HL-60 (cell line): ENCODE data around the gene LNPEP.
"Not testable (repeated sequence)": the region's sequence is repeated elsewhere in the genome, so short reads cannot be mapped to it uniquely, and the experiment has no call there.

Experiments used
- DNase-seq, 2 experiments: peaks; one replicate each; pipeline ENCODE4 v3.0.0-alpha.2; 2010 to 2020; ENCODE audit warnings: low read depth in 1 of 2, low spot score in 1 of 2
- H3K27ac ChIP-seq: fragments of 250-450 bp; sonication (Bioruptor Pico); replicated peaks from 2 replicates; pipeline ENCODE4 v1.5.1; 2020; ENCODE audit warnings: mild to moderate bottlenecking, moderate library complexity
- H3K27me3 ChIP-seq: fragments of 250-450 bp; sonication (Bioruptor Pico); 2 replicates; pipeline ENCODE4 v1.5.1; 2021; ENCODE audit warnings: mild to moderate bottlenecking, moderate library complexity; ENCODE audit not compliant: insufficient read depth, poor library complexity, severe bottlenecking
- H3K4me3 ChIP-seq: replicated peaks from 2 replicates; pipeline ENCODE4 v1.5.1; 2011; ENCODE audit warnings: mild to moderate bottlenecking, control low read depth, low read length; ENCODE audit not compliant: insufficient read depth
- GABPA ChIP-seq: IDR thresholded peaks from 2 replicates; pipeline ENCODE4 v1.6.1; 2012; ENCODE audit warnings: low read depth
- POLR2AphosphoS5 ChIP-seq: IDR thresholded peaks from 2 replicates; pipeline ENCODE4 v1.6.1; 2012; ENCODE audit warnings: low read depth
- SPI1 ChIP-seq: IDR thresholded peaks from 2 replicates; pipeline ENCODE4 v1.6.1; 2012; ENCODE audit warnings: low read depth, mild to moderate bottlenecking, borderline replicate concordance
- TF ChIP-seq, protein P1 (sequence below): IDR thresholded peaks from 2 replicates; pipeline ENCODE4 v1.6.1; 2012; ENCODE audit warnings: low read depth; ENCODE audit not compliant: insufficient replicate concordance
- TF ChIP-seq, protein P2 (sequence below): IDR thresholded peaks from one replicate; pipeline ENCODE4 v1.5.1; 2011; ENCODE audit warnings: low read length, control low read depth, inconsistent platforms; ENCODE audit not compliant: insufficient read depth

LNPEP gene

DNA sequence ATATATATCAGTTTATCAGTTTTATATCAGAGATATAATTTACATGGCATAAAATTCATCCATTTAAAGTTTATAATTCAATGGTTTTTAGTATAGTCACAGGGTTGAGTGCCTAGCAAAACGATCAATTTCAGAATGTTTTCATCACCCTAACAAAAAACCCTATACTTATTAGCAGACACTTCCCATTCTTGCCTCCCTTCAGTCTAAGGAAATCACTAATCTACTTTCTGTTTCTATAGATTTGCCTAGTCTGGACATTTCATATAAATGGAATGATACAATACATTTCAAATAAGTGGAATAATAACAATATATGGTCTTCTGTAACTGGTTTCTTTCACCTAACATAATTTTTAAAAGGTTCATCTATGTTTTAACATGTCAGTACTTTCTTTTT is 9.6 kb upstream of the LNPEP start:
- no peak overlapping the region for H3K27ac ChIP-seq
- TF ChIP-seq, protein P1, sequence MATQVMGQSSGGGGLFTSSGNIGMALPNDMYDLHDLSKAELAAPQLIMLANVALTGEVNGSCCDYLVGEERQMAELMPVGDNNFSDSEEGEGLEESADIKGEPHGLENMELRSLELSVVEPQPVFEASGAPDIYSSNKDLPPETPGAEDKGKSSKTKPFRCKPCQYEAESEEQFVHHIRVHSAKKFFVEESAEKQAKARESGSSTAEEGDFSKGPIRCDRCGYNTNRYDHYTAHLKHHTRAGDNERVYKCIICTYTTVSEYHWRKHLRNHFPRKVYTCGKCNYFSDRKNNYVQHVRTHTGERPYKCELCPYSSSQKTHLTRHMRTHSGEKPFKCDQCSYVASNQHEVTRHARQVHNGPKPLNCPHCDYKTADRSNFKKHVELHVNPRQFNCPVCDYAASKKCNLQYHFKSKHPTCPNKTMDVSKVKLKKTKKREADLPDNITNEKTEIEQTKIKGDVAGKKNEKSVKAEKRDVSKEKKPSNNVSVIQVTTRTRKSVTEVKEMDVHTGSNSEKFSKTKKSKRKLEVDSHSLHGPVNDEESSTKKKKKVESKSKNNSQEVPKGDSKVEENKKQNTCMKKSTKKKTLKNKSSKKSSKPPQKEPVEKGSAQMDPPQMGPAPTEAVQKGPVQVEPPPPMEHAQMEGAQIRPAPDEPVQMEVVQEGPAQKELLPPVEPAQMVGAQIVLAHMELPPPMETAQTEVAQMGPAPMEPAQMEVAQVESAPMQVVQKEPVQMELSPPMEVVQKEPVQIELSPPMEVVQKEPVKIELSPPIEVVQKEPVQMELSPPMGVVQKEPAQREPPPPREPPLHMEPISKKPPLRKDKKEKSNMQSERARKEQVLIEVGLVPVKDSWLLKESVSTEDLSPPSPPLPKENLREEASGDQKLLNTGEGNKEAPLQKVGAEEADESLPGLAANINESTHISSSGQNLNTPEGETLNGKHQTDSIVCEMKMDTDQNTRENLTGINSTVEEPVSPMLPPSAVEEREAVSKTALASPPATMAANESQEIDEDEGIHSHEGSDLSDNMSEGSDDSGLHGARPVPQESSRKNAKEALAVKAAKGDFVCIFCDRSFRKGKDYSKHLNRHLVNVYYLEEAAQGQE = no peak
- TF ChIP-seq SPI1 (no peak), GABPA (no peak), POLR2AphosphoS5 (no peak)
- TF ChIP-seq, protein P2, sequence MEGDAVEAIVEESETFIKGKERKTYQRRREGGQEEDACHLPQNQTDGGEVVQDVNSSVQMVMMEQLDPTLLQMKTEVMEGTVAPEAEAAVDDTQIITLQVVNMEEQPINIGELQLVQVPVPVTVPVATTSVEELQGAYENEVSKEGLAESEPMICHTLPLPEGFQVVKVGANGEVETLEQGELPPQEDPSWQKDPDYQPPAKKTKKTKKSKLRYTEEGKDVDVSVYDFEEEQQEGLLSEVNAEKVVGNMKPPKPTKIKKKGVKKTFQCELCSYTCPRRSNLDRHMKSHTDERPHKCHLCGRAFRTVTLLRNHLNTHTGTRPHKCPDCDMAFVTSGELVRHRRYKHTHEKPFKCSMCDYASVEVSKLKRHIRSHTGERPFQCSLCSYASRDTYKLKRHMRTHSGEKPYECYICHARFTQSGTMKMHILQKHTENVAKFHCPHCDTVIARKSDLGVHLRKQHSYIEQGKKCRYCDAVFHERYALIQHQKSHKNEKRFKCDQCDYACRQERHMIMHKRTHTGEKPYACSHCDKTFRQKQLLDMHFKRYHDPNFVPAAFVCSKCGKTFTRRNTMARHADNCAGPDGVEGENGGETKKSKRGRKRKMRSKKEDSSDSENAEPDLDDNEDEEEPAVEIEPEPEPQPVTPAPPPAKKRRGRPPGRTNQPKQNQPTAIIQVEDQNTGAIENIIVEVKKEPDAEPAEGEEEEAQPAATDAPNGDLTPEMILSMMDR = no peak
- no peak for DNase-seq
- H3K4me3 ChIP-seq = no peak overlapping the region
- no peaks in the 10 kb centered on the region for H3K27me3 ChIP-seq

DNA sequence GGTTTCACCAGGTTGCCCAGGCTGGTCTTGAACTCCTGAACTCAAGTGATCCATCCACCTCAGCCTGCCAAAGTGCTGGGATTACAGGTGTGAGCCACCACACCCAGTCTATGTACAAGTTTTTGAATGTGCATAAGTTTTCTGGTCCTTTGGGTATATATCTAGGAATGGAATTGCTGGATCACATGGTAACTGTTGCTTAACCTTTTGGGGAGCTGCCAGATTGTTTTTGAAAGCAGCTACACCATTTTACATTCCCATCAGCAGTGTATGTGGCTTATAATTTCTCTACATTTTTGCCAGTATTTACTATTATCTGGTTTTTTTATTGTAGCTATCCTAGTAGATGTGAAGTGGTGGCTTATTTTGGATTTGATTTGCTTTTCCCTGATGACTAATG is 8.9 kb upstream of the LNPEP start:
- no peak overlapping the region for H3K4me3 ChIP-seq
- no peak overlapping the region for H3K27ac ChIP-seq
- H3K27me3 ChIP-seq = no peaks in the 10 kb centered on the region
- TF ChIP-seq SPI1 = no peak
- TF ChIP-seq POLR2AphosphoS5 = no peak
- no peak for DNase-seq

DNA sequence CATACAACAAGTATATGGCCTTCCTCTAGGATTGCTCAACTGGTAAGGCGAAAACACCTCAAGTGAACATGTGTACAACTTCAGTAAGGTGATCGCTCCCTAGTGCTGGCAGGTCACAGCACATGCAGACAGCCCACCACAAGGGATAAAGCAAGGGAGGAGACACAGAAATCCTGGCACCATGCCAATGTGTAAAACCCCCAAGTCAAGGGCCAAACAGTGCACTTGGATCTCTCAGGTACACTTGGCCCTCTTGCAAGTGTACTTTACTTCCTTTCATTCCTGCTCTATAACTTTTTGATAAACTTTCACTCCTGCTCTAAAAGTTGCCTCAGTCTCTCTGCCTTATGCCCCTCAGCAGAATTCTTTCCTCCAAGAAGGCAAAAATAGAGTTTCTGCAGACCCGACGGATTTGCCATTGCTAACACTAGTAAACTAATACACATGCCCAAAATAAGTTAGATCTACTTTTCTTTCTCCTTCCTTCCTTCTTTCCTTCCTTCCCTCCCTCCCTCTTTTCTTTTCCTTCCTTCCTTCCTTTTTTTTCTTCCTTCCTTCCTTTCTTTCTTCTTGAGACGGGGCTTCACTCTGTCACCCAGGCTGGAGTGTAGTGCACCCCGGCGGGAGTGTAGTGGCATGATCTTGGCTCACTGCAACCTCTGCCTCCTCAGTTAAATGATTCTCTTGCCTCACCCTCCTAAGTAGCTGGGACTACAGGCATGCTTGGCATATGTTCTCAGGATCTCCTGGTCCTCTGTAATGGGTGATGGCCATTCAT is 6.8 kb upstream of the LNPEP start:
- TF ChIP-seq POLR2AphosphoS5 = no peak
- DNase-seq = no peak
- no peak overlapping the region for H3K27ac ChIP-seq
- H3K27me3 ChIP-seq = no peaks in the 10 kb centered on the region
- H3K4me3 ChIP-seq = no peak overlapping the region

DNA sequence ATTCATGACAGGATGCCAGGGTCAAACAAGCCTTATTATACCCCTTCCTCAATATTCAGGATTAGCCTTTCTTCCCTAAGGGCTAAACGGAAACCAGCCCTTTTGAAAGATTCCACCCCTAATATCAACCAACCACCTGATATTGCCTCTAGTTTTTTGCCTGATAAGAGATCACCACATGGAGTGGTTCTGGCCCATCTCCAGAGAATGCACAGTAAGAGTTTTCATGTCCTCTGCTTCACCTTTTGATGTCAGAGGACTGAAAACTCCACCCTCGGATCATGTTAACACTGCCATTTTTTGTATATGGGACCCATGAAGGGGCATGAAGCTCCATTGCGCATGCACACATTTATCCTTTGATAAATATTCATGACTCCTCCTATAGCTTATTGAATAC is 5.8 kb upstream of the LNPEP start:
- Histone ChIP-seq H3K27me3 (no peaks in the 10 kb centered on the region), H3K27ac (no peak overlapping the region), H3K4me3 (no peak overlapping the region)
- no peak for TF ChIP-seq POLR2AphosphoS5
- TF ChIP-seq, protein P2 = no peak
- TF ChIP-seq SPI1 = no peak
- TF ChIP-seq, protein P1 = no peak
- TF ChIP-seq GABPA = no peak
- DNase-seq = no peak

DNA sequence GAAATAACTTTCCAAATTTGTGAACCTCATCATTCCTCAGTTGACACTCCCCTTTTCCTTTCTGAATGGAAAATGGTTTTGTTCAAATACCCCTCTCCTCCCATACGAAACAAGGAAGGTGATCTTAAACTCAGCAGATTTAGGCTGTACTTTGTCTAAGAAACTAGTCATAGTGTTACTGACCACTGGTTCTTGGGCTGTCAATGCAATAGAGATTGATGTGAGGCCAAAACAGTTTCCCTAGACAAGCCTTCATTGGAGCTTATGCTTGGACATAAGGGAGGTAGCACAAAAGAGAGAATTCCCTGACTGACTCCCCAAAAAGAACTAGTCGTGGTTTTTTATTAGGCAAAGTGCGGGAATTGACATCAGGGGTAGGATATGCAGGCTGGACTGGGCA is 5.3 kb upstream of the LNPEP start:
- TF ChIP-seq SPI1 (no peak), GABPA (no peak), POLR2AphosphoS5 (no peak)
- TF ChIP-seq, protein P2 = no peak
- TF ChIP-seq, protein P1 = no peak
- no peak for DNase-seq
- Histone ChIP-seq H3K27ac (no peak overlapping the region), H3K27me3 (no peaks in the 10 kb centered on the region), H3K4me3 (no peak overlapping the region)

DNA sequence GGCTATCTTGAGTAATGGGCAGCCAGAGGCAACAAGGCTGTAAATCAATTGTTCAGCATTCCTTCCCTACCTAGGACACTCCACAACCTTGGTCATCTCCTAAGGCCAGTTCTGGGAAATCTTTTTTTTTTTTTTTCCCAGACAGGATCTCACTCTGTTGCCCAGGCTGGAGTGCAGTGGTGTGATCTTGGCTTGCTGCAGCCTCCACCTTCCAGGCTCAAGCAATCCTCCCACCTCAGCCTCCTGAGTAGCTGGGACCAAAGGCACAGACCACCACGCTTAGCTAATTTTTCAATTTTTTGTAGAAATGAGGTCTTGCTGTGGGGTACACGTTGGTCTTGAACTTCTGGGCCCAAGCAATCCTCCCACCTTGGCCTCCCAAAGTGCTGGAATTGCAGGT is 4.8 kb upstream of the LNPEP start:
- H3K27me3 ChIP-seq = not testable (repeated sequence)

More for the DNA sequence above, 4.8 kb upstream of the LNPEP start:
- DNase-seq, H3K27ac ChIP-seq, H3K4me3 ChIP-seq: not testable (repeated sequence)
